Neural progenitor cell (in vitro differentiated cells): Measurements from ENCODE around the gene KAZN.

Experiments
- CTCF ChIP-seq: fragments of 200-600 bp; sonication (generic); IDR thresholded peaks from 2 replicates; pipeline ENCODE4 v1.5.1; 2017; ENCODE audit warnings: antibody characterized with exemption, mild to moderate bottlenecking
- EZH2 ChIP-seq: fragments of 200-600 bp; sonication (generic); IDR thresholded peaks from 2 replicates; pipeline ENCODE4 v1.6.1; 2017; ENCODE audit warnings: antibody characterized with exemption, mild to moderate bottlenecking, moderate library complexity

GRCh38 chr1:14873677-14874076 is 275.2 kb downstream of the KAZN start:
- TF ChIP-seq CTCF (no peak), EZH2 (no peak)
